DND-41 (cell line): Measurements from ENCODE around the gene DCBLD1.
A peak's percentile ranks its signal among the peaks of the same experiment; 100 is the strongest.

Source experiments
- ATAC-seq: fragments of 200-7000 bp; cut with Tn5 transposase; 3 replicates; pipeline ENCODE4 v1.9.1; 2021; ENCODE audit warnings: low read depth; ENCODE audit not compliant: insufficient read depth
- DNase-seq: peaks from one replicate; pipeline ENCODE4 v3.0.0-alpha.2; 2020
- H2AFZ ChIP-seq: 2 replicates; pipeline ENCODE4 v1.6.0; 2012; ENCODE audit warnings: low read depth, low read length
- H3K27ac ChIP-seq: 2 replicates; pipeline ENCODE4 v1.5.1; 2012; ENCODE audit warnings: low read length, inconsistent platforms
- H3K27me3 ChIP-seq: fragments of 200-600 bp; sonication (generic); 2 replicates; pipeline ENCODE4 v1.6.0; 2012; ENCODE audit warnings: low read length, mild to moderate bottlenecking, inconsistent platforms; ENCODE audit not compliant: insufficient read depth, poor library complexity
- H3K36me3 ChIP-seq: 2 replicates; pipeline ENCODE4 v1.5.1; 2012; ENCODE audit warnings: low read length, inconsistent platforms; ENCODE audit not compliant: insufficient read depth
- H3K4me1 ChIP-seq: 2 replicates; pipeline ENCODE4 v1.5.1; 2012; ENCODE audit warnings: mild to moderate bottlenecking, low read length; ENCODE audit not compliant: insufficient read depth
- H3K4me2 ChIP-seq: 2 replicates; pipeline ENCODE4 v1.6.0; 2012; ENCODE audit warnings: mild to moderate bottlenecking, moderate library complexity, low read length, inconsistent platforms; ENCODE audit not compliant: insufficient read depth
- H3K4me3 ChIP-seq, 2 experiments: fragments of 200-600 bp in 1 of 2; shearing (Covaris generic) in 1 of 2; 2 replicates each; pipeline ENCODE4 v1.5.1; 2012 to 2016; ENCODE audit warnings: inconsistent platforms in 2 of 2, low read length in 2 of 2, mild to moderate bottlenecking in 2 of 2, low read depth in 1 of 2, moderate library complexity in 1 of 2
- H3K79me2 ChIP-seq: 2 replicates; pipeline ENCODE4 v1.6.0; 2012; ENCODE audit warnings: low read length, inconsistent platforms; ENCODE audit not compliant: insufficient read depth
- H3K9ac ChIP-seq: 2 replicates; pipeline ENCODE4 v1.6.0; 2012; ENCODE audit warnings: low read depth, mild to moderate bottlenecking, inconsistent platforms, low read length, moderate library complexity
- H3K9me3 ChIP-seq: 2 replicates; pipeline ENCODE4 v1.5.1; 2012; ENCODE audit warnings: low read length, moderate library complexity, mild to moderate bottlenecking, inconsistent platforms; ENCODE audit not compliant: insufficient read depth, severe bottlenecking
- H4K20me1 ChIP-seq: 2 replicates; pipeline ENCODE4 v1.6.0; 2012; ENCODE audit warnings: low read length; ENCODE audit not compliant: insufficient read depth
- EZH2 ChIP-seq: IDR thresholded peaks from 3 replicates; pipeline ENCODE4 v1.6.1; 2012; ENCODE audit warnings: borderline replicate concordance, low read depth, mild to moderate bottlenecking, moderate library complexity, low read length, inconsistent platforms; ENCODE audit not compliant: severe bottlenecking
- TF ChIP-seq, protein P1 (sequence below): IDR thresholded peaks from 2 replicates; pipeline ENCODE4 v1.5.1; 2012; ENCODE audit warnings: borderline replicate concordance, low read length, moderate library complexity, mild to moderate bottlenecking; ENCODE audit not compliant: poor library complexity, severe bottlenecking; ENCODE audit errors: extremely low read depth

The DCBLD1 gene

DNA sequence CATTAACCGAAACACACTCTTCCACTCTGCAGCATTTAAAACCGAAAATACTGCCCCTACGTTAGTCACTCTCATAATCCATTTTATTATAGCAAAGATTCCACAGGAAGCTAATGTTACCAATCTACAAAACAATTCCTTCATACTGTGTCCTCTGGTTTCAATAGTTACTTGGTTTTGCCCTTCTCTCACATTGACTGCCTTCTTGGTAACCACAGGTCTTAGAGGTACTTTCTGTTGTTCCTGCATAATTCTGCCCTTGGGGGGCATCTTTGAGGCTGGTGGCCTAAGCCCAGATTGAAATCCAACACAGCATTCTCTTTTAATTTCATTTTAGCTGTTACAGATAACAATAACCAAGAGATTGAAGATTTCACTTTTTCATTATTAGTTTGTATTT is 9.8 kb upstream of the DCBLD1 start:
- TF ChIP-seq EZH2: no peak
- TF ChIP-seq, protein P1, sequence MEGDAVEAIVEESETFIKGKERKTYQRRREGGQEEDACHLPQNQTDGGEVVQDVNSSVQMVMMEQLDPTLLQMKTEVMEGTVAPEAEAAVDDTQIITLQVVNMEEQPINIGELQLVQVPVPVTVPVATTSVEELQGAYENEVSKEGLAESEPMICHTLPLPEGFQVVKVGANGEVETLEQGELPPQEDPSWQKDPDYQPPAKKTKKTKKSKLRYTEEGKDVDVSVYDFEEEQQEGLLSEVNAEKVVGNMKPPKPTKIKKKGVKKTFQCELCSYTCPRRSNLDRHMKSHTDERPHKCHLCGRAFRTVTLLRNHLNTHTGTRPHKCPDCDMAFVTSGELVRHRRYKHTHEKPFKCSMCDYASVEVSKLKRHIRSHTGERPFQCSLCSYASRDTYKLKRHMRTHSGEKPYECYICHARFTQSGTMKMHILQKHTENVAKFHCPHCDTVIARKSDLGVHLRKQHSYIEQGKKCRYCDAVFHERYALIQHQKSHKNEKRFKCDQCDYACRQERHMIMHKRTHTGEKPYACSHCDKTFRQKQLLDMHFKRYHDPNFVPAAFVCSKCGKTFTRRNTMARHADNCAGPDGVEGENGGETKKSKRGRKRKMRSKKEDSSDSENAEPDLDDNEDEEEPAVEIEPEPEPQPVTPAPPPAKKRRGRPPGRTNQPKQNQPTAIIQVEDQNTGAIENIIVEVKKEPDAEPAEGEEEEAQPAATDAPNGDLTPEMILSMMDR: no peak
- H2AFZ ChIP-seq: no peak overlapping the region
- peaks cover 4% of the 10 kb centered on the region for H3K27me3 ChIP-seq
- ATAC-seq (no peak), DNase-seq (no peak)
- H3K4me2 ChIP-seq: no peak overlapping the region
- H3K36me3 ChIP-seq: no peaks in the 10 kb centered on the region
- no peak overlapping the region for H3K9ac ChIP-seq
- no peaks in the 10 kb centered on the region for H3K4me1 ChIP-seq
- H3K27ac ChIP-seq: no peak overlapping the region
- no peaks in the 10 kb centered on the region for H3K79me2 ChIP-seq
- no peaks in the 10 kb centered on the region for H4K20me1 ChIP-seq
- no peak overlapping the region for H3K4me3 ChIP-seq
- no peaks in the 10 kb centered on the region for H3K9me3 ChIP-seq

DNA sequence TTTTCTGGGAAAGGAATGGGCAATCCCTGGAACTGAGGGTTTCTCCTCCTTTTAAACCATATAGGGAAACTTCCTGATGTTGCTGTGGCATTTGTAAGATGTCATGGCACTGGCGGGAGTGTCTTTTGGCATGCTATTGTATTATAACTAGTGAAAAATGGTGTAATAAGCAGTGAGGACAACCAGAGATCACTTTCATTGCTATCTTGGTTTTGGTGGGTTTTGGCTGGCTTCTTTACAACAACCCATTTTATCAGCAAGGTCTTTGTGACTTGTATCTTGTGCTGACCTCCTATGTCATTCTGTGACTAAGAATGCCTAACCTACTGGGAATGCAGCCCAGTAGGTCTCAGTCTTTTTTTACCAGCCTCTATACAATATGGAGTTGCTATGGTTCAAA is 9.1 kb upstream of the DCBLD1 start:
- no peaks in the 10 kb centered on the region for H3K9me3 ChIP-seq
- no peaks in the 10 kb centered on the region for H3K36me3 ChIP-seq
- no peaks in the 10 kb centered on the region for H3K4me1 ChIP-seq
- ATAC-seq: no peak
- no peaks in the 10 kb centered on the region for H3K79me2 ChIP-seq
- H3K27me3 ChIP-seq: peaks cover 4% of the 10 kb centered on the region
- H3K4me3 ChIP-seq: no peak overlapping the region
- no peaks in the 10 kb centered on the region for H4K20me1 ChIP-seq
- no peak overlapping the region for H3K9ac ChIP-seq
- no peak for DNase-seq
- no peak overlapping the region for H3K4me2 ChIP-seq
- H2AFZ ChIP-seq: no peak overlapping the region
- no peak for TF ChIP-seq EZH2
- TF ChIP-seq, protein P1: no peak
- no peak overlapping the region for H3K27ac ChIP-seq

DNA sequence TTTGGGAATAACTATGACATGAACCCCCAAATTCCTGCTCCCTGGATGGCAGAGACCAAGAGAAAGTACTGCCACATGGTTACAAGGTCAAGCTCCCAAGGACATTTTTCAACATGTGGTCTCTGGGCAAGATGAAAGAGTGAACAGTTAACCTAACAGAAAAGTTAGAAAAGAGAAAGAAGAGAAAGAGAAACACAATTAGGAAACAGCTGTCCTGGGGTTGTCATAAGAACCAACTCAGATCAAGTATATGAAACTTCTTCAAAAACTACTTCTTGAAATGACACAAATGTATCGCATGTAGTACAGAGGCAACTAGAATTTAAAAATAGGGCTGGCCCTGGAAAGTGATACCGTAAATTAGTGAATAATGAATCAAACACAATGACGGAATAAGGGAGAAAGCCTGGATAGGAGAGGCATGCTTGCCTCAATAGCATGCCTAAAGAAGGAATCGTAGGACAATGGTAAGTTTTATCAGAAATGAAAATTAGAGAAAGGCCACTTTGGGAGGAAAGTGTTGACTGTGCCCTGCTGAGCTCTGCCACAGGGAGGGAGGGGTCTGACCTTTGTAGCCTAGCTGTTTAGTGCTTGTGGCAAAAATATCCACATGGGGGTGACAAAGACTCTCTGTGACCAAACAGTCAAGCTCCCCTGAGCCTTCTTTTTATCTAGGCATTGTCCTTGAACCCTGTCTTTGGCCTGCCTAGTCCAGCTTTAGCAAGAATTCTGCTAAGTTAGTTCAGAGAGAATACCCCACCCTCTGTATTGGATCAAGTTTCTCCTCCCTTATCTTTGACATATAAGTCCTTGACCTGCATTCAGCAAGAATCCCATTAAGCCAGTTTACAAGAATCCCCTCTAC is 4.3 kb upstream of the DCBLD1 start:
- Histone ChIP-seq H3K27me3 (no peaks in the 10 kb centered on the region), H3K36me3 (no peaks in the 10 kb centered on the region), H3K79me2 (no peaks in the 10 kb centered on the region), H3K9ac (no peak overlapping the region), H3K4me1 (no peaks in the 10 kb centered on the region), H3K9me3 (no peaks in the 10 kb centered on the region), H2AFZ (no peak overlapping the region), H3K4me2 (no peak overlapping the region), H3K27ac (no peak overlapping the region), H4K20me1 (no peaks in the 10 kb centered on the region), H3K4me3 (no peak overlapping the region)
- ATAC-seq: peak; percentile 49; the same call in 1 of the 3 replicates
- no peak for DNase-seq
- no peak for TF ChIP-seq EZH2
- TF ChIP-seq, protein P1: no peak
